Stomach (tissue), 4 donors: ENCODE measurements around the gene FAM89B.

Experiments
- POLR2A ChIP-seq, 4 donors: fragments of 450-650 bp; IDR thresholded peaks; one replicate each; pipeline ENCODE4 v1.6.1; 2016; ENCODE audit warnings: antibody characterized with exemption in 4 of 4, control low read depth in 2 of 4, mild to moderate bottlenecking in 1 of 4, moderate library complexity in 1 of 4
- TF ChIP-seq, protein P1 (sequence below), 7 experiments: fragments of 450-650 bp in 4 of 7; fragments of 200-600 bp in 3 of 7; sonication (generic) in 3 of 7; IDR thresholded peaks; one replicate each; pipeline ENCODE4 v1.5.1; 2016 to 2019; ENCODE audit warnings: antibody characterized with exemption in 7 of 7, control low read depth in 2 of 7, mild to moderate bottlenecking in 1 of 7

GRCh38 chr11:65578134-65578533 lies 5.8 kb downstream of the FAM89B start:
- TF ChIP-seq, protein P1, sequence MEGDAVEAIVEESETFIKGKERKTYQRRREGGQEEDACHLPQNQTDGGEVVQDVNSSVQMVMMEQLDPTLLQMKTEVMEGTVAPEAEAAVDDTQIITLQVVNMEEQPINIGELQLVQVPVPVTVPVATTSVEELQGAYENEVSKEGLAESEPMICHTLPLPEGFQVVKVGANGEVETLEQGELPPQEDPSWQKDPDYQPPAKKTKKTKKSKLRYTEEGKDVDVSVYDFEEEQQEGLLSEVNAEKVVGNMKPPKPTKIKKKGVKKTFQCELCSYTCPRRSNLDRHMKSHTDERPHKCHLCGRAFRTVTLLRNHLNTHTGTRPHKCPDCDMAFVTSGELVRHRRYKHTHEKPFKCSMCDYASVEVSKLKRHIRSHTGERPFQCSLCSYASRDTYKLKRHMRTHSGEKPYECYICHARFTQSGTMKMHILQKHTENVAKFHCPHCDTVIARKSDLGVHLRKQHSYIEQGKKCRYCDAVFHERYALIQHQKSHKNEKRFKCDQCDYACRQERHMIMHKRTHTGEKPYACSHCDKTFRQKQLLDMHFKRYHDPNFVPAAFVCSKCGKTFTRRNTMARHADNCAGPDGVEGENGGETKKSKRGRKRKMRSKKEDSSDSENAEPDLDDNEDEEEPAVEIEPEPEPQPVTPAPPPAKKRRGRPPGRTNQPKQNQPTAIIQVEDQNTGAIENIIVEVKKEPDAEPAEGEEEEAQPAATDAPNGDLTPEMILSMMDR (IDR thresholded peaks at IDR 0.05): no peak
- no peak for TF ChIP-seq POLR2A (IDR thresholded peaks at IDR 0.05)
